OCI-M2 (cell line): ENCODE results near the gene HOXB9.

Source experiments
- DNase-seq: peaks from one replicate; lab custom pipeline; 2025; ENCODE audit not compliant: unreplicated experiment; lab: John Stamatoyannopoulos, UW

The HOXB9 gene

GRCh38 chr17:48639982-48640857 lies 14.1 kb upstream of the HOXB9 start:
- DNase-seq = no peak

GRCh38 chr17:48639136-48639535 lies 13.0 kb upstream of the HOXB9 start:
- DNase-seq = no peak

GRCh38 chr17:48637323-48638260 lies 11.4 kb upstream of the HOXB9 start:
- DNase-seq = no peak

GRCh38 chr17:48636177-48637018 lies 10.2 kb upstream of the HOXB9 start:
- no peak for DNase-seq

GRCh38 chr17:48634493-48635208 lies 8.5 kb upstream of the HOXB9 start:
- DNase-seq = no peak

- no peak for DNase-seq
These were observed 7.1 kb upstream of the HOXB9 start for GRCh38 chr17:48633266-48633677.

- no peak for DNase-seq
These were observed 6.6 kb upstream of the HOXB9 start for GRCh38 chr17:48632579-48633265.

- no peak for DNase-seq
These were observed 5.8 kb upstream of the HOXB9 start for GRCh38 chr17:48631693-48632578.

GRCh38 chr17:48630925-48631692 lies 5.0 kb upstream of the HOXB9 start:
- DNase-seq = no peak

- DNase-seq = no peak
These were observed 4.1 kb upstream of the HOXB9 start for GRCh38 chr17:48630009-48630924.

- DNase-seq = no peak
These were observed 3.2 kb upstream of the HOXB9 start for GRCh38 chr17:48629411-48629759.

GRCh38 chr17:48628649-48629410 lies 2.7 kb upstream of the HOXB9 start:
- no peak for DNase-seq

- no peak for DNase-seq
These were observed 1.7 kb upstream of the HOXB9 start for GRCh38 chr17:48627623-48628521.

GRCh38 chr17:48627118-48627597 lies 1.0 kb upstream of the HOXB9 start:
- no peak for DNase-seq
